Endothelial cell of umbilical vein (primary cell): ENCODE measurements around the gene STAB1. TPM values are rescaled to one million over a fixed set of nuclear protein-coding genes. Genes with fewer than 3 reads are reported as not detected.

ENCODE experiments used
- BruUV-seq: library from RNA; stranded (reverse); fragments of 400-500 nt; replicated peaks from 2 replicates; lab custom pipeline; 2021; lab: Mats Ljungman, UMichigan
- CTCF ChIA-PET: fragments of 300-600, 350-600 bp; sonication (Branson Sonifier 250); formaldehyde crosslinking; loops from one replicate; lab custom pipeline; 2021; ENCODE audit warnings: antibody characterized with exemption, inconsistent platforms; lab: Charles Lee
- POLR2A ChIA-PET: fragments of 300-600, 350-600 bp; sonication (Branson Sonifier 250); formaldehyde crosslinking; loops from one replicate; lab custom pipeline; 2021; ENCODE audit warnings: antibody characterized with exemption, inconsistent platforms; lab: Charles Lee
- DNase-seq: peaks from one replicate; pipeline ENCODE4 v3.0.0-alpha.2; 2011; ENCODE audit warnings: low read depth, low spot score
- FAIRE-seq: peaks from 2 replicates; lab custom pipeline; 2011; peaks lifted over from hg19 to GRCh38; lab: Jason Lieb, UNC
- H2AFZ ChIP-seq: 2 replicates; pipeline ENCODE4 v1.6.0; 2012; ENCODE audit warnings: low read depth, low read length, control low read depth, inconsistent platforms
- H3K27ac ChIP-seq: 2 replicates; pipeline ENCODE4 v1.5.1; 2011; ENCODE audit warnings: low read depth, mild to moderate bottlenecking, control low read depth, low read length, moderate library complexity; ENCODE audit not compliant: insufficient read depth
- H3K27me3 ChIP-seq, 2 experiments: 2 replicates each; pipeline versions ENCODE4 v1.6.0 to v1.6.1; 2011; ENCODE audit warnings: low read length in 2 of 2, mixed read lengths in 1 of 2; ENCODE audit not compliant: control insufficient read depth in 2 of 2, insufficient read depth in 2 of 2
- H3K36me3 ChIP-seq, 2 experiments: 2 replicates in 1 of 2; 3 replicates in 1 of 2; pipeline ENCODE4 v1.5.1; 2011; ENCODE audit warnings: low read length in 2 of 2, mild to moderate bottlenecking in 1 of 2, moderate library complexity in 1 of 2; ENCODE audit not compliant: control insufficient read depth in 2 of 2, insufficient read depth in 2 of 2; ENCODE audit errors: extremely low read depth in 1 of 2
- H3K4me1 ChIP-seq: 3 replicates; pipeline ENCODE4 v1.5.1; 2011; ENCODE audit warnings: mild to moderate bottlenecking, low read length; ENCODE audit not compliant: control insufficient read depth, insufficient read depth; ENCODE audit errors: extremely low read depth
- H3K4me2 ChIP-seq: 2 replicates; pipeline ENCODE4 v1.6.1; 2011; ENCODE audit warnings: low read length, control low read depth, mixed read lengths; ENCODE audit not compliant: insufficient read depth
- H3K4me3 ChIP-seq, 3 experiments: fragments of 200-600 bp in 1 of 3; sonication (generic), shearing (Covaris generic) in 1 of 3; replicated peaks in 1 of 3; 2 replicates each; pipeline ENCODE4 v1.5.1; 2011 to 2016; ENCODE audit warnings: control low read depth in 3 of 3, low read length in 3 of 3, mild to moderate bottlenecking in 2 of 3, inconsistent platforms in 1 of 3, low read depth in 1 of 3, moderate library complexity in 1 of 3; ENCODE audit not compliant: insufficient read depth in 1 of 3
- H3K79me2 ChIP-seq: 2 replicates; pipeline ENCODE4 v1.6.0; 2012; ENCODE audit warnings: low read length, inconsistent platforms; ENCODE audit not compliant: control insufficient read depth, insufficient read depth
- H3K9ac ChIP-seq: replicated peaks from 2 replicates; pipeline ENCODE3; 2011; ENCODE audit warnings: low read length, control low read depth; ENCODE audit not compliant: insufficient read depth; ENCODE audit errors: extremely low read depth
- H3K9me1 ChIP-seq: replicated peaks from 3 replicates; pipeline ENCODE4 v1.6.0; 2011; ENCODE audit warnings: mild to moderate bottlenecking, low read length; ENCODE audit not compliant: control insufficient read depth, insufficient read depth; ENCODE audit errors: extremely low read depth
- H3K9me3 ChIP-seq: replicated peaks from 2 replicates; pipeline ENCODE4 v1.5.1; 2012; ENCODE audit warnings: low read length, inconsistent platforms; ENCODE audit not compliant: control insufficient read depth, insufficient read depth
- H4K20me1 ChIP-seq: replicated peaks from 2 replicates; pipeline ENCODE3; 2011; ENCODE audit warnings: mild to moderate bottlenecking, low read length; ENCODE audit not compliant: control insufficient read depth, insufficient read depth; ENCODE audit errors: extremely low read depth
- CTCF ChIP-seq, 2 donors: IDR thresholded peaks; 1 replicate in 1 of 2; 2 replicates in 1 of 2; pipeline ENCODE4 v1.5.1; 2011; ENCODE audit warnings: low read length in 2 of 2, mild to moderate bottlenecking in 2 of 2, moderate library complexity in 2 of 2, control low read depth in 1 of 2, inconsistent platforms in 1 of 2, low read depth in 1 of 2; ENCODE audit not compliant: insufficient read depth in 1 of 2; ENCODE audit errors: extremely low read depth in 1 of 2
- EZH2 ChIP-seq: IDR thresholded peaks from 2 replicates; pipeline ENCODE4 v1.6.1; 2012; ENCODE audit warnings: borderline replicate concordance, low read depth, mild to moderate bottlenecking, moderate library complexity, low read length, inconsistent platforms; ENCODE audit not compliant: severe bottlenecking
- FOS ChIP-seq: IDR thresholded peaks from 2 replicates; pipeline ENCODE4 v1.6.1; 2011; ENCODE audit warnings: mild to moderate bottlenecking, low read length, moderate library complexity, borderline replicate concordance; ENCODE audit not compliant: insufficient read depth
- GATA2 ChIP-seq: IDR thresholded peaks from 2 replicates; pipeline ENCODE4 v1.7.0; 2011; ENCODE audit warnings: low read depth, mild to moderate bottlenecking, moderate library complexity, mixed read lengths, low read length; ENCODE audit not compliant: insufficient read length, insufficient read depth
- JUN ChIP-seq: IDR thresholded peaks from 2 replicates; pipeline ENCODE4 v1.6.1; 2011; ENCODE audit warnings: borderline replicate concordance, low read depth; ENCODE audit not compliant: insufficient read length, insufficient read depth
- MAX ChIP-seq: IDR thresholded peaks from 2 replicates; pipeline ENCODE4 v1.6.1; 2011; ENCODE audit not compliant: insufficient read depth, insufficient read length
- MYC ChIP-seq: IDR thresholded peaks from one replicate; pipeline ENCODE4 v1.6.1; 2011; ENCODE audit warnings: mild to moderate bottlenecking, low read depth, low read length
- POLR2A ChIP-seq: IDR thresholded peaks from 2 replicates; pipeline ENCODE4 v1.6.1; 2012; ENCODE audit warnings: low read depth, mild to moderate bottlenecking, control low read depth, low read length
- POLR2AphosphoS5 ChIP-seq: IDR thresholded peaks from 2 replicates; pipeline ENCODE4 v1.6.1; 2012; ENCODE audit warnings: low read depth, mild to moderate bottlenecking, control low read depth, low read length, moderate library complexity; ENCODE audit not compliant: insufficient read depth
- dilution Hi-C: fragments of 300-500 bp; cut with MboI; formaldehyde crosslinking; loops from one replicate; pipeline ENCODE4 v1.15.0; 2019; ENCODE audit warnings: low sequenced_read_pairs; ENCODE audit not compliant: extremely low pct_ligation_motif_present
- intact Hi-C: fragments of 100-400 bp; cut with micrococcal nuclease; formaldehyde crosslinking; loops from one replicate; pipeline ENCODE4 v1.10.0; 2022
- polyA plus RNA-seq, 4 experiments: library from polyadenylated mRNA; depleted of rRNA in 3 of 4; stranded (reverse) in 3 of 4; unstranded in 1 of 4; fragments of >200 nt; gene quantifications; 2 replicates each; pipeline versions ENCODE4 v1.2.1 to v1.2.3, GENCODE V29; 2011 to 2012; ENCODE audit warnings: missing spikeins in 1 of 4
- total RNA-seq: library from RNA; stranded (reverse); gene quantifications from 2 replicates; pipeline ENCODE4 v1.2.3, GENCODE V29; 2021

STAB1 gene
- total and polyA plus RNA-seq, 2 donors (not counting 3 experiments of a cell fraction or from before 2014, with no cell fraction given) = 369 TPM

GRCh38 chr3:52452126-52452525 lies 43.0 kb upstream of the STAB1 start:
- H3K27me3 ChIP-seq = no peaks in the 10 kb centered on the region
- no TSS peak for BruUV-seq
- CTCF ChIA-PET = interaction anchor here (1.3 kb wide), 1 partner anchor 40 kb away, joined by 6 read pairs; no protein-coding TSS in a partner anchor
- H3K9ac ChIP-seq = no peak overlapping the region
- intact Hi-C loops (no loop called here), dilution Hi-C loops (no loop called here)
- H3K27ac ChIP-seq = no peak overlapping the region
- H3K4me1 ChIP-seq = peaks cover 15% of the 10 kb centered on the region
- H2AFZ ChIP-seq = no peak overlapping the region
- H3K36me3 ChIP-seq = no peaks in the 10 kb centered on the region
- H3K9me1 ChIP-seq = no peaks in the 10 kb centered on the region
- H4K20me1 ChIP-seq = no peaks in the 10 kb centered on the region
- no peak for TF ChIP-seq JUN
- TF ChIP-seq GATA2 = no peak
- no peak for TF ChIP-seq EZH2
- TF ChIP-seq POLR2AphosphoS5 = no peak
- TF ChIP-seq CTCF (IDR thresholded peaks at IDR 0.05; ENCODE audit: extremely low read depth in 1 of 2, insufficient read depth in 1 of 2, low read depth in 1 of 2, low read length in 2 of 2) = no peak
- no peak for TF ChIP-seq MYC
- TF ChIP-seq POLR2A = no peak
- TF ChIP-seq FOS = no peak
- no peak for TF ChIP-seq MAX
- peaks cover 17% of the 10 kb centered on the region for H3K79me2 ChIP-seq
- no peaks in the 10 kb centered on the region for H3K9me3 ChIP-seq
- no peak overlapping the region for H3K4me3 ChIP-seq
- FAIRE-seq (no peak), DNase-seq (no peak)
- POLR2A ChIA-PET = no interaction called here
- no peak overlapping the region for H3K4me2 ChIP-seq
